AG04450 (cell line): ENCODE data around the gene DDX18. TPM values are rescaled to one million over a fixed set of nuclear protein-coding genes. Genes with fewer than 3 reads are reported as not detected.
A peak's percentile ranks its signal among the peaks of the same experiment; 100 is the strongest.

Experiments
- CTCF ChIA-PET: fragments of 300-600, 350-600 bp; formaldehyde crosslinking; extraction: SDS; loops from one replicate; lab custom pipeline; 2022; ENCODE audit warnings: antibody characterized with exemption, inconsistent platforms; lab: Charles Lee
- POLR2A ChIA-PET: fragments of 350-600 bp; formaldehyde crosslinking; extraction: SDS; loops from one replicate; lab custom pipeline; 2021; ENCODE audit warnings: antibody characterized with exemption, inconsistent platforms; lab: Yijun Ruan, JAX
- DNase-seq: peaks from one replicate; pipeline ENCODE4 v3.0.0-alpha.2; 2011; ENCODE audit warnings: low read depth, low spot score
- H3K27ac ChIP-seq: one replicate; pipeline ENCODE4 v1.5.1; 2012; ENCODE audit warnings: low read depth, low read length, control low read depth
- H3K27me3 ChIP-seq: one replicate; pipeline ENCODE4 v1.6.0; 2012; ENCODE audit warnings: low read length; ENCODE audit not compliant: control insufficient read depth, insufficient read depth
- H3K4me3 ChIP-seq: 2 replicates; pipeline ENCODE4 v1.5.1; 2011; ENCODE audit warnings: mild to moderate bottlenecking, low read depth, low read length, control low read depth
- H3K9me3 ChIP-seq: 2 replicates; pipeline ENCODE4 v1.5.1; 2012; ENCODE audit warnings: low read length; ENCODE audit not compliant: control insufficient read depth, insufficient read depth
- polyA plus RNA-seq: library from polyadenylated mRNA; depleted of rRNA; stranded (reverse); fragments of >200 nt; gene quantifications from 2 replicates; pipeline ENCODE4 v1.2.3, GENCODE V29; 2011
- TF ChIP-seq, protein P1 (sequence below): IDR thresholded peaks from 2 replicates; pipeline ENCODE4 v1.5.1; 2011; ENCODE audit warnings: low read depth, low read length, control low read depth, inconsistent platforms

The DDX18 gene
- polyA plus RNA-seq, 1 experiment = 53.5 TPM

DNA sequence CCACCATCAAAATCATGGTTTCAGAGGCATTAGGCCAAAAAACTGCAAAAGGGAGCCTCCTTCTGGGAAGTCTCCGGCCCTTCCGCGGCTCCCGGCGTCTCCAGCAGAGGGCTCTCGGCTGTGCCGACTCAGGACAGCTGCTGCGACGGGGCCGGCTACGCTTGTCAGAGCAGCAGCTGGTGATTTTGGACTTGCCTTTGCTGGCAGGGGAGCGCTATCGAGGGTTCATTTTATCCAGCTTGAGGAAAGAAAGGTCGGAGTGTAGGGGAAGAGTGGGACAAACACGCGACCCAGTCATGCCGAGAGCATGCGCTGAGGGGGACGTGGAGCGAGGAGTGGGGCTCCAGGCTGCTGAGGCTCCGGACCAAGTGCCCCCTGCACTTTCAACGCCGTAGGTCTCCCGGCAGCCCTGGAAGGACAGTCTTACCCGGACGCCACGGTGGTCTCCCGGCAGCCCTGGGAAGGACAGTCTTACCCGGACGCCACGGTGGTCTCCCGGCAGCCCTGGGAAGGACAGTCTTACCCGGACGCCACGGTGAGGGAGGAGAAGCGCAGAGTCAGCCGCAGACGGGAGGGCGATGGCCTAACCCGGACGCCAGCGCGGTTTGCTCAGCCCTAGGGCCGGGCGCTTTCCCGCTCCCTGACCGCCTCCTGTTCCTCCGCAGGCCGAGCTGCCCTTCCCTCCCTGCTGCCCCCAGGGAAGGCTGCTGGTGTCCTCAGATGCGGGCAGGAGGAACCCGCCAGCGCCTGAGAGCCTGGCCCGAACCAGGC is 21.7 kb downstream of the DDX18 start:
- CTCF ChIA-PET = interaction anchor here (0.7 to 12.9 kb wide), 18 partner anchors 10 to 178 kb away, joined by 3 to 319 read pairs (median 4); partner anchors contain the start of genes CCDC93 and DDX18
- TF ChIP-seq, protein P1, sequence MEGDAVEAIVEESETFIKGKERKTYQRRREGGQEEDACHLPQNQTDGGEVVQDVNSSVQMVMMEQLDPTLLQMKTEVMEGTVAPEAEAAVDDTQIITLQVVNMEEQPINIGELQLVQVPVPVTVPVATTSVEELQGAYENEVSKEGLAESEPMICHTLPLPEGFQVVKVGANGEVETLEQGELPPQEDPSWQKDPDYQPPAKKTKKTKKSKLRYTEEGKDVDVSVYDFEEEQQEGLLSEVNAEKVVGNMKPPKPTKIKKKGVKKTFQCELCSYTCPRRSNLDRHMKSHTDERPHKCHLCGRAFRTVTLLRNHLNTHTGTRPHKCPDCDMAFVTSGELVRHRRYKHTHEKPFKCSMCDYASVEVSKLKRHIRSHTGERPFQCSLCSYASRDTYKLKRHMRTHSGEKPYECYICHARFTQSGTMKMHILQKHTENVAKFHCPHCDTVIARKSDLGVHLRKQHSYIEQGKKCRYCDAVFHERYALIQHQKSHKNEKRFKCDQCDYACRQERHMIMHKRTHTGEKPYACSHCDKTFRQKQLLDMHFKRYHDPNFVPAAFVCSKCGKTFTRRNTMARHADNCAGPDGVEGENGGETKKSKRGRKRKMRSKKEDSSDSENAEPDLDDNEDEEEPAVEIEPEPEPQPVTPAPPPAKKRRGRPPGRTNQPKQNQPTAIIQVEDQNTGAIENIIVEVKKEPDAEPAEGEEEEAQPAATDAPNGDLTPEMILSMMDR = peak; percentile 97
- POLR2A ChIA-PET = interaction anchor here (1.4 to 1.5 kb wide), 2 partner anchors 21 to 167 kb away, joined by 3 to 10 read pairs; no protein-coding TSS in a partner anchor
- Histone ChIP-seq H3K4me3 (peak overlapping the region; percentile 57), H3K27me3 (no peaks in the 10 kb centered on the region), H3K27ac (no peak overlapping the region), H3K9me3 (no peaks in the 10 kb centered on the region)
- DNase-seq = peak; percentile 59

DNA sequence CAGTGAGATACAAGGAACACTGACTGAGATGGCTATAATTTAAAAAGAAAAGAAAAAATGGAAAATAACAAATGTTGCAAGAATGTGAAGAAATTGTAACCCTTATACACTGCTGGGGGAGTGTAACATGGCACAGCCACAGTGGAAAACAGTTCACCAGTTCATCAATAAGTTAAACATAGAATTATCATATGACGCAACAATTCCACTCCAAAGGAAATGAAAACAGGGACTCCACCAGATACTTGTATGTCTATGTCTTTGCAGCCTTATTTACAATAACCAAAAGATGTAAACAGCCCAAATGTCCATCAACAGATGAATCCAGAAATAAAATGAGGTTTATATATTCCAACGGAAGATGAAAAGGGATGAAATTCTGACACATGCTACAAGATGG is 30.8 kb downstream of the DDX18 start:
- no peaks in the 10 kb centered on the region for H3K9me3 ChIP-seq
- no peak overlapping the region for H3K27ac ChIP-seq
- ChIA-PET POLR2A (no interaction called here), CTCF (no interaction called here)
- TF ChIP-seq, protein P1 = no peak
- no peak overlapping the region for H3K4me3 ChIP-seq
- H3K27me3 ChIP-seq = peaks cover 7% of the 10 kb centered on the region
- no peak for DNase-seq

DNA sequence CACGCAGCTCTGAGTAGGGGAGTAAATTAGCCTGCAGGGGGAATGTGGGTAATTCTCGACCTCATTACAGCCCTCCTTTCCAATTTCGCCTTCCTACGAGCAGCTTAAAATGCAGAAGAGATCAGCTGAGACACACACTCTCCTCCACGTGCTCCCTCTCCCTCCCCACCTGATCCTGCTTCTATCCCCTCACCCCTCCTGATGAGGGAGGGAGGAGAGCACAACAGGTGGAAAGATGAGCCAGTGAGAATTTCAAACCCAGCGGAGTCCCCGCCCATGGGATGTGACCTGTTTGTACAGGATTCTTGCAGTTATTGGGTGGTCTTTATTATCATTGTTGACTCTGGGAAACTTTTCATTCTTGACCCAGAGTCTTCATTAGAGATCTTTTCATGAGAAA is 35.5 kb downstream of the DDX18 start:
- Histone ChIP-seq H3K4me3 (no peak overlapping the region), H3K27ac (no peak overlapping the region), H3K9me3 (no peaks in the 10 kb centered on the region), H3K27me3 (peaks cover 8% of the 10 kb centered on the region)
- POLR2A ChIA-PET = no interaction called here
- TF ChIP-seq, protein P1 = no peak
- no peak for DNase-seq
- CTCF ChIA-PET = interaction anchor here (1.5 kb wide), 1 partner anchor 153 kb away, joined by 6 read pairs; no protein-coding TSS in a partner anchor

DNA sequence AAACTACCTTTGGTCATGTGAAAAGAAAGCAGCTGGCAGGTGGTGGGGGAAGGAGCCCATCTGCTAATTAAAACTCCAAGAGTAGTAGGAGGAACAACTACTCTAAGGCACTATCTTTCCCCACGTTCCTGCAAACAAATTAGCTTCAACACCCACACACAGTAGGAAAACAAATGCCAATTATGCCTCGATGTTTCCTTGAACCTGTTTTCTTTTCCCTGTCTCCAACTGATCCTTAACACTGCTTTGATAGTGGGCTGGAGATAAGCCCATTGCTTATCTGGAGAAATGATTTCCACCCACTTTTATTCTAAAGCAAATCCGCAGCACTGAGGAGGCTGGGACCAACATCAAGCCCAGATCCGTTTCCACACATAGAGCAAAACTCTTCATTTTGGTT is 36.0 kb downstream of the DDX18 start:
- Histone ChIP-seq H3K4me3 (no peak overlapping the region), H3K9me3 (no peaks in the 10 kb centered on the region), H3K27me3 (peaks cover 8% of the 10 kb centered on the region), H3K27ac (no peak overlapping the region)
- POLR2A ChIA-PET = no interaction called here
- CTCF ChIA-PET = no interaction called here
- DNase-seq = no peak
- TF ChIP-seq, protein P1 = no peak

DNA sequence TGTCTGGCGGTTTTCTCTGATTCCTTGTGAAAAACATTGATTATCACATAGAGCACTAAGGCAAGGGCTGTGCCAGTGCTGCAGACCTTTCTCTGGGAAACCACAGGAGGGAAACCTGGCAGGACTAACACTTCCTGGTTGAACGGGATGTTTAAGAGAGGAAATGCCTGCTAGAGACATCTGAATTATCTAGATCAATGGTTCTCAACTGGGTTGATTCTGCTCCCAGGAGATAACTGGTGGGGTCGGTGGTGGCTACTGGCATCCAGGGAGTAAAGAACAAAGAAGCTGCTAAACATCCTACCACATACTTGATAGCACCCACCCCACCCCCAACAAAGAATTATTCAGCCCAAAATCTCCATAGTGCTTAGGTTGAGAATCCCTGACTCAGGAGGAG is 37.5 kb downstream of the DDX18 start:
- CTCF ChIA-PET = interaction anchor here (0.9 kb wide), 1 partner anchor 151 kb away, joined by 4 read pairs; no protein-coding TSS in a partner anchor
- TF ChIP-seq, protein P1 = no peak
- H3K9me3 ChIP-seq = no peaks in the 10 kb centered on the region

More for the DNA sequence above, 37.5 kb downstream of the DDX18 start:
- no peak overlapping the region for H3K4me3 ChIP-seq
- H3K27me3 ChIP-seq = peaks cover 8% of the 10 kb centered on the region
- POLR2A ChIA-PET = no interaction called here
- DNase-seq = no peak
- H3K27ac ChIP-seq = no peak overlapping the region
